GM19328 (cell line): ENCODE measurements around the gene TFAP2B.

Experiments used
- ATAC-seq: cut with Tn5 transposase; IDR thresholded peaks from one replicate; pipeline ENCODE4 v1.9.1; 2021; ENCODE audit warnings: mild to moderate bottlenecking, moderate library complexity; ENCODE audit not compliant: unreplicated experiment

TFAP2B gene

DNA sequence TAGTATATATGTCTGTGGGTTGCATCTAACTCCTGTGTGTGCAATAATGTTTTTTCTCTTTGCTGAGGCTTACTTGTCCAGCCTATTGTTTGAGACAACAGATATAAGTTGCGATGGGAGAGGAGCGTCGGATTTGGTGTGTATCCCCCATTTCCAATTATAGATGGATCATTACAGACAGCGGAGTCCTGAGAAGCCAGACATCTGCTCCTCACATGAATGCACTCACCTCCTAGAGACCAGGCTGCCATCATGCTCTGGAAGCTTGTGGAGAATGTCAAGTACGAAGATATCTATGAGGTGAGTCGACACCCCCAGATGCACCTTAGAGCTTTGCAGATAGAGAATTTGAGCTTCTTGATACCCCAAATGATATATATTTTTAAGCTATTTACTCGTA is at the start of gene TFAP2B:
TFAP2B (plus strand) TSS at position 199 of the 400 bp plus-strand sequence; CDS start at position 220, 21 bp downstream.
- no peak for ATAC-seq

- ATAC-seq, result no peak
Measured at GRCh38 chr6:50778696-50779095, 40.0 kb upstream of the TFAP2B start.

DNA sequence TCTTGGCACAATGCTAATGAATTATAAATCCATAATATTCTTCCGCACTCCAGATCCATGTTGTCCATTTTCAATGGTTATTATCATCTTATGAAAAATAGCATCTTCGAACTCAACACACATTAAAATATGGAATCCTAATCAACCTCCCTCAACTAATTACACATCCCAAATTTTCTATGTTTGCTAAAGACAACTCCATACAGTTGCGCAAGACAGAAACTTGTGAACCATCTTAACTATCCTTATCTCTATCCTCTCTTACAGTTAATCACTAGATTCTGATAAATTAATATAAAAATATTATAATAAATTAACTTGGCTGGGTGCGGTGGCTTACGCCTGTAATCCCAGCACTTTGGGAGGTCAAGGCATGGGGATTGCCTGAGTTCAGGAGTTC is 38.3 kb upstream of the TFAP2B start:
- ATAC-seq, result no peak

GRCh38 chr6:50785921-50786320 is 32.8 kb upstream of the TFAP2B start:
- ATAC-seq, result no peak

- no peak for ATAC-seq
Measured at GRCh38 chr6:50791900-50792508, 26.7 kb upstream of the TFAP2B start.

- ATAC-seq, result no peak
Measured at GRCh38 chr6:50792771-50793170, 25.9 kb upstream of the TFAP2B start.

DNA sequence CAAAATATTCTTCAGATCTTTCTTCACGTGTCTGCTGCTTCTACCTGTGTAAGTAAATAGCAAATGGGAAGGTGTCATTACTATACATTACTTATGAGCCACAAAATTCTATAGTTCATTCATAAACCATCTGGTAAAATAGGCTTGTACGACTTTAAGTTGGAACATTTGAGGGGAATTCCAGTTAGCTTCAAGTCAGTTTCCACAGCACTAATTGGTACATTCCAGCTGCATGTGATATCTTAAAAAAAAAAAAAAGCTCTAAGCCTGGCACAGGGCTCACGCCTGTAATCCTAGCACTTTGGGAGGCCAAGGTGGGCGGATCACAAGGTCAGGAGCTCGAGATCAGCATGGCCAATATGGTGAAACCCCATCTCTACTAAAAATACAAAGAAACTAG is 23.1 kb upstream of the TFAP2B start:
- no peak for ATAC-seq

GRCh38 chr6:50804283-50804682 is 14.4 kb upstream of the TFAP2B start:
- no peak for ATAC-seq

- ATAC-seq, result no peak
Measured at GRCh38 chr6:50807035-50807434, 11.6 kb upstream of the TFAP2B start.

DNA sequence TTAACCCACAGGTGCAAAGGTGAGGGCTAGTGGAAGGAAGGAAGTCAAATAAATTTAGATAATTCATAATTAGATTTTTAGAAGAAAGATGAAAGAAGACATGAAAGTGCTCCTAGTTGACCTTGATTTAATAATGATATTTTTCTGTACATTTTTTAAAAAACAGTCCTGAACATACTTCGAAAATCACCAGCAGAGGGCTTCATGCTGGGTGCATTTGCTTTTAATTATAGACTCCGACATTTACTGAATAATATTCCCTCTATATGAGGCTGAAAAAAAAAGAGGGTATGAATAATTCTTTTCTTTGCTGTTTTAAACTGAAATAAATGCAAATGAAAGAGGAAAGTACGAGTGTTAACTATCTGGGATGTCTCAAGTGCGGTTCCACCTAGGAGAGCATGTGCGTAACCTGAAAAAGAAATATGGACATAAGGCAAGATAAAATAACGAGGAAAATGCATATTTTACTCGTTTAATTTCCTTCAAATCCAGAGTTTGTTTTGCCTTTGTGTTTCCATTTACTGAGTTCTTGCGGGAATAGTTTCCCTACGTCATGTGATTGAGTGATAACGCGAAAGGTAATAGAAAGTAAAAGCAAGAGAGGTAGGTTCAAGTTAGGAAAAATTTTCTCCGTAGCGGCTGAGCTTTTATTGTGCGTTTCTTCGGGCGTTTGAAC is 3.1 kb upstream of the TFAP2B start:
- ATAC-seq, result peak; percentile 49

- peak; percentile 67 for ATAC-seq
Measured at GRCh38 chr6:50816115-50816675, 2.5 kb upstream of the TFAP2B start.

GRCh38 chr6:50816947-50817645 is 1.6 kb upstream of the TFAP2B start:
- ATAC-seq, result no peak

DNA sequence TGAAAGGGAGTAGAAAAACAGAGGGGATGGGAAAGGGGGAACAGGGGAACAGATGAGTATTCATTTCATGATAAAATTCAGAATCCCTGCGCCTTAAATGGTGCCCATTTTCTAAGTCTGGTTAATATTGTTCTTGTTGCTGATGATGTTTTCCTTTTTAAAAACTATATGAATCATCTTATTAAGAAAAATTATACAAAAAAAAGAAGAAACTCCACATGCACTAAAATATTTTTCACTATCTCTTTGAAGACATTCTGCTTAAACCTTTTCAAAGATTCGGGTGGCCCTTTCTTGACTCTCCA is 1.1 kb upstream of the TFAP2B start:
- ATAC-seq, result no peak

DNA sequence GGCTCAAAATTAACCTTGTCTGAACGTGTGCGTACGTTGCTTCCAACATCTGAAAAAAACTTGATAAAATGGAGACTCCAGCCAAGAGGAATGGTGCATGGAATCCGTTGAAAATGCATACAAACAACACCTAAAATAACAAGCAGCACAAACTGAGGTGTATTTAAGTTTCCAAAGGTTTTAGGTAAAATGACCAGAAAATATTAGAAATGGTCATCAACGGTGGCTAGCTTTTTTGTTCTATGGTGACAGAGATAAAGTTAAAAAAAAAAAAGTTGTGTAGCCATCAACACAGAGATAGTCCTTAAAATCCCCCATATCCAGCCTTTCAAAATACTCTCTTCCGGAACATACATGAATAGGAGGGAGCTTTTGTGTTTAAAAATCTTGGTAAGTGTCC is 651 bp upstream of the TFAP2B start:
- no peak for ATAC-seq

- no peak for ATAC-seq
Measured at GRCh38 chr6:50819466-50819903, 814 bp downstream of the TFAP2B start.

DNA sequence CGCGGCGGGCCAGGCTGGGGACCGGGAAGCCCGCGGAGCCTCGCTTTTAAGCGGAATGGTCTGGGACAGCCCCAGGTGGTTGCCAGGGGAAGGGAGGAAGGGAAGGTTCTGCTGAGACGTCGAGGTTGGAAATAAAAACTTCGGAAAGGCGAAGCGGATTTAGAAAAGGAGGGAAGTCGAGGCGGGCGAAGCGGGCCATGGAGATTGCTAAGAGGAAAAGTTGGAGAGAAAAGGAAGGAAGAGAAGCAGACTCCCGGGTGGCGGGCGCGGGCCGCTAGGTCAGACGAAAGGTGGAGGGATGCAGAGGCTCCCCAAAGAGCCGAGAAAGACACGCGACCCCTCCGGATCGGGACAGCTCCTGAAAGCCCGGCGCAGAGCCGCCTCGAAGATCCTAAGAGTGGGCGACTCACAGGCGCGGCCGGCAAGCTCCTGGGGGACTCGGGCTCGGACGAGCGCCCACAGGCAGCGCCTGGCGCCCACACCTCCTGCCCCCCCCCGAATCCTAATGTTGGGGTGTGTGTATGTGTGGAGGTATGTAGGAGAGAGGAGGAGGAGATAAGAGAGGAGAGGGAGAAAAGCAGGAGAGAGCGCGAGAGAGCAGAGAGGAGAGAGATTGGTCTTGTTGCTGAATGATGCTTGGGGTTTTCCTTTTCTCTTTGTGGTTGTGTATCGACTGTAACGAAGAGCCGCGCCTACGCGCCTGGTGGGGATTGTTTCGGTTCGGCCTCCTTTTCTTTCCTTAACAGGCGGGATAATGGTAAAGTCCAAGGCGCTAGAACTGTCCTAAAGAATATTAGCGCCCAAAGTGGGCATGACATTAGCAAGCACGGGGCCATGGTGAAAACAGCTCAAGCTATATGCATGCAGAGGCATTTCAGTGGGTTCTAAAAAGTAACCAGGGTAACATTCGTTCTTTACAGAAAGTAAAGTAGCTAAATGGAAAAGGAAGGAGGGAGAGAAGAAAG is 1.5 kb downstream of the TFAP2B start:
- no peak for ATAC-seq

GRCh38 chr6:50820869-50821264 is 2.2 kb downstream of the TFAP2B start:
- no peak for ATAC-seq

DNA sequence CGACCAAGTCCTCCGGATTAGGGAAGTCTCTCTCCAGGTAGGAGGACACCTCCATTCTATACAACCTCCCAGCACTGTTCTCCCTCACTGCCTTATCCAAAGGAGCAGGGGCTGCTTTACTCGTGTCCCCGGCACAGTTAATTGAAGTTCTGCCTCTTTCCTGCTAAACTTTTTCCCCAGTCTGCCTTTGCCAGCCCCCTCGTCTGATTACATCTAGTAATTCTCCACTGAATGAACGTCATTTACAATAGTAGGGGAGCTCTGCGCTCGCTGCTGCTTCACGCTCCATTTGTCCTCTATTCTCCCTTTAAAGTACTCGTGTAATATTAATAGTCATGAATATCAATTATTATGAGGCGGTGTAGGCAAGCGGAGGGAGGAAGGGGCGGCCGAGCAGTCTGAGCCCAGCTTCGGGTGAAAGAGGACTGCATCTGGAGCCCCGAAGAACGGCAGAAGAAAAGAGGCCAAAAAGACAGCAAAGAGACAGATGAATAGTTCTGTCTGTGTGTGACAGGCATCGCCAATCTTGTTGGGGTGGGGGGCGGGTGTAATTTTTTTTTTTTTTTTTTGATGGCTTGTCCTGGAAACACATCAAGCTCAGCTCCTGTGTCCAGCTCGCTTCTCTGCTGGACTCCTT is 2.9 kb downstream of the TFAP2B start:
- no peak for ATAC-seq

DNA sequence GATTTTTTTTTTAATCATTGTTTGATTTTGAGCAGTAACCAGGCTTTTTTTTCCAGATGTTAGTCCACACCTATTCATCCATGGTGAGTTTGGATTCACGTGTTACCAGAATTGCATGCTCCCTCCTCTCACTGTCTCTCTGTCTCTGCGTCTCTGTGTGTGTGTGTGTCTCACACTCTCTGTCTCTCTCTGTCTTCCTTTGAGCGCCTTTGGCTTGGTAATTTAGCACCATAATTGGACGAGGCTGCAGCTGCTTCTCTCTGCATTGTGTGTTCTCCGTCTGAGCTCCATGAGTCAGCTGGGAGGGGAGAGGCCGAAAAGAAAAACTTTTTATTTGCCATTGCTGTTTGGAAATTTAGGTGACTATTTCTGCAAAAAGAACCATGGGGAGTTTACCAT is 3.4 kb downstream of the TFAP2B start:
- no peak for ATAC-seq
